Astrocyte (in vitro differentiated cells and primary cell): ENCODE data around the gene ATXN7L1. TPM values are rescaled to one million over a fixed set of nuclear protein-coding genes. Genes with fewer than 3 reads are reported as not detected.
"Not testable (repeated sequence)": the region's sequence is repeated elsewhere in the genome, so short reads cannot be mapped to it uniquely, and the experiment has no call there.

ENCODE experiments used
- DNase-seq: peaks from one replicate; pipeline ENCODE4 v3.0.0-alpha.2; 2010; ENCODE audit warnings: low read depth
- FAIRE-seq: peaks from 2 replicates; lab custom pipeline; 2011; peaks lifted over from hg19 to GRCh38; lab: Jason Lieb, UNC
- H2AFZ ChIP-seq: 2 replicates; pipeline ENCODE4 v1.6.0; 2012; ENCODE audit warnings: low read depth, low read length, inconsistent platforms
- H3K27ac ChIP-seq: 2 replicates; pipeline ENCODE4 v1.5.1; 2011; ENCODE audit warnings: low read depth, low read length, inconsistent platforms
- H3K27me3 ChIP-seq: 2 replicates; pipeline ENCODE4 v1.6.0; 2011; ENCODE audit warnings: low read length, inconsistent platforms; ENCODE audit not compliant: insufficient read depth
- H3K36me3 ChIP-seq: 2 replicates; pipeline ENCODE4 v1.5.1; 2011; ENCODE audit warnings: low read length, inconsistent platforms; ENCODE audit not compliant: insufficient read depth
- H3K4me1 ChIP-seq: 2 replicates; pipeline ENCODE4 v1.5.1; 2011; ENCODE audit warnings: low read length, inconsistent platforms; ENCODE audit not compliant: insufficient read depth
- H3K4me2 ChIP-seq: 2 replicates; pipeline ENCODE4 v1.6.0; 2012; ENCODE audit warnings: low read length, inconsistent platforms
- H3K4me3 ChIP-seq: 2 replicates; pipeline ENCODE4 v1.5.1; 2011; ENCODE audit warnings: low read depth, mild to moderate bottlenecking, low read length, inconsistent platforms; ENCODE audit not compliant: insufficient read depth
- H3K79me2 ChIP-seq: 2 replicates; pipeline ENCODE4 v1.6.0; 2012; ENCODE audit warnings: mild to moderate bottlenecking, low read length, inconsistent platforms; ENCODE audit not compliant: insufficient read depth
- H3K9ac ChIP-seq: 2 replicates; pipeline ENCODE4 v1.6.0; 2012; ENCODE audit warnings: mild to moderate bottlenecking, low read length, inconsistent platforms
- H3K9me3 ChIP-seq: 2 replicates; pipeline ENCODE4 v1.5.1; 2012; ENCODE audit warnings: low read depth, mild to moderate bottlenecking, low read length, inconsistent platforms; ENCODE audit not compliant: insufficient read depth
- H4K20me1 ChIP-seq: 2 replicates; pipeline ENCODE4 v1.6.0; 2012; ENCODE audit warnings: low read length, inconsistent platforms; ENCODE audit not compliant: insufficient read depth
- H3K27ac Mint-ChIP-seq: one replicate; pipeline ENCODE4 v1.8.0; 2021; ENCODE audit warnings: mild to moderate bottlenecking, mixed read lengths; ENCODE audit not compliant: unreplicated experiment
- H3K27me3 Mint-ChIP-seq: one replicate; pipeline ENCODE4 v1.8.0; 2021; ENCODE audit warnings: low read depth, mixed read lengths; ENCODE audit not compliant: unreplicated experiment
- H3K36me3 Mint-ChIP-seq: one replicate; pipeline ENCODE4 v1.8.0; 2021; ENCODE audit warnings: low read depth, mixed read lengths; ENCODE audit not compliant: unreplicated experiment
- H3K4me1 Mint-ChIP-seq: one replicate; pipeline ENCODE4 v1.8.0; 2021; ENCODE audit warnings: low read depth, mixed read lengths; ENCODE audit not compliant: unreplicated experiment
- H3K4me3 Mint-ChIP-seq: one replicate; pipeline ENCODE4 v1.8.0; 2021; ENCODE audit warnings: mild to moderate bottlenecking, moderate library complexity, mixed read lengths; ENCODE audit not compliant: unreplicated experiment
- H3K9me3 Mint-ChIP-seq: one replicate; pipeline ENCODE4 v1.8.0; 2021; ENCODE audit warnings: mild to moderate bottlenecking, mixed read lengths; ENCODE audit not compliant: unreplicated experiment
- CTCF ChIP-seq: IDR thresholded peaks from 2 replicates; pipeline ENCODE4 v1.5.1; 2011; ENCODE audit warnings: low read depth, mild to moderate bottlenecking, inconsistent platforms, low read length, moderate library complexity; ENCODE audit not compliant: insufficient read depth
- EZH2 ChIP-seq: IDR thresholded peaks from 2 replicates; pipeline ENCODE4 v1.6.1; 2012; ENCODE audit warnings: mild to moderate bottlenecking, low read length, inconsistent platforms; ENCODE audit not compliant: insufficient read depth
- total RNA-seq: library from RNA; stranded (reverse); gene quantifications from 2 replicates; pipeline ENCODE4 v1.2.1, GENCODE V29; 2021

The ATXN7L1 gene
- total RNA-seq, 1 donor from 2014 or later, result 7.6 TPM

- H3K4me1 Mint-ChIP-seq, result no peaks in the 10 kb centered on the region
Measured at GRCh38 chr7:105697753-105698152, 178.6 kb downstream of the ATXN7L1 start.

GRCh38 chr7:105697169-105697568 is 179.2 kb downstream of the ATXN7L1 start:
- not testable (repeated sequence) for H3K27me3 ChIP-seq, H3K4me2 ChIP-seq, H2AFZ ChIP-seq, H3K27ac Mint-ChIP-seq, H3K79me2 ChIP-seq, H3K9ac ChIP-seq, H3K4me3 Mint-ChIP-seq, H3K9me3 ChIP-seq, H3K9me3 Mint-ChIP-seq, H3K4me1 Mint-ChIP-seq, H3K36me3 ChIP-seq, H3K4me1 ChIP-seq, H4K20me1 ChIP-seq, FAIRE-seq, H3K27ac ChIP-seq, H3K4me3 ChIP-seq, DNase-seq, H3K27me3 Mint-ChIP-seq
- peaks cover 13% of the 10 kb centered on the region for H3K36me3 Mint-ChIP-seq

More at GRCh38 chr7:105697753-105698152, 178.6 kb downstream of the ATXN7L1 start:
- H3K9me3 Mint-ChIP-seq, result peaks cover 9% of the 10 kb centered on the region
- no peak overlapping the region for H3K27ac Mint-ChIP-seq
- no peaks in the 10 kb centered on the region for H3K27me3 Mint-ChIP-seq
- Histone ChIP-seq H3K9ac (no peak overlapping the region), H3K4me1 (no peaks in the 10 kb centered on the region), H3K4me3 (no peak overlapping the region), H3K79me2 (no peaks in the 10 kb centered on the region), H3K4me2 (no peak overlapping the region), H3K36me3 (no peaks in the 10 kb centered on the region), H2AFZ (no peak overlapping the region), H3K27ac (no peak overlapping the region), H4K20me1 (no peaks in the 10 kb centered on the region), H3K9me3 (no peaks in the 10 kb centered on the region), H3K27me3 (no peaks in the 10 kb centered on the region)
- no peak overlapping the region for H3K4me3 Mint-ChIP-seq
- no peak for TF ChIP-seq CTCF
- TF ChIP-seq EZH2, result no peak
- DNase-seq (no peak), FAIRE-seq (no peak)
- H3K36me3 Mint-ChIP-seq, result peaks cover 13% of the 10 kb centered on the region

- Histone ChIP-seq H3K9ac (no peak overlapping the region), H3K27ac (no peak overlapping the region), H3K4me3 (no peak overlapping the region), H3K4me2 (no peak overlapping the region), H2AFZ (no peak overlapping the region), H4K20me1 (peaks cover 6% of the 10 kb centered on the region), H3K4me1 (peaks cover 12% of the 10 kb centered on the region), H3K27me3 (no peaks in the 10 kb centered on the region), H3K9me3 (no peaks in the 10 kb centered on the region), H3K36me3 (no peaks in the 10 kb centered on the region), H3K79me2 (no peaks in the 10 kb centered on the region)
- H3K4me3 Mint-ChIP-seq, result no peak overlapping the region
- peaks cover 13% of the 10 kb centered on the region for H3K36me3 Mint-ChIP-seq
- H3K4me1 Mint-ChIP-seq, result peaks cover 8% of the 10 kb centered on the region
- H3K9me3 Mint-ChIP-seq, result peaks cover 9% of the 10 kb centered on the region
- no peak overlapping the region for H3K27ac Mint-ChIP-seq
- DNase-seq (no peak), FAIRE-seq (no peak)
- TF ChIP-seq CTCF, result no peak
- no peak for TF ChIP-seq EZH2
- no peaks in the 10 kb centered on the region for H3K27me3 Mint-ChIP-seq
Measured at GRCh38 chr7:105693576-105693975, 182.8 kb downstream of the ATXN7L1 start.
